Esophagus muscularis mucosa (tissue), 4 donors: ENCODE data around the gene HLA-DOB. TPM values are rescaled to one million over a fixed set of nuclear protein-coding genes. Genes with fewer than 3 reads are reported as not detected.

Experiments used
- DNase-seq: peaks from one replicate; pipeline ENCODE4 v3.0.0-alpha.2; 2017; ENCODE audit errors: extremely low spot score
- H3K27ac ChIP-seq, 4 donors: fragments of 200-600 bp; sonication (generic); replicated peaks in 1 of 4; 1 replicate in 3 of 4; 2 replicates in 1 of 4; pipeline ENCODE4 v1.5.1; 2016 to 2019; ENCODE audit warnings: mild to moderate bottlenecking in 1 of 4
- H3K27me3 ChIP-seq, 4 donors: fragments of 200-600 bp; sonication (generic); one replicate each; pipeline versions ENCODE4 v1.5.1 to v1.6.0; 2016 to 2019
- H3K36me3 ChIP-seq, 4 donors: fragments of 200-600 bp; sonication (generic); one replicate each; pipeline ENCODE4 v1.5.1; 2016 to 2019
- H3K4me1 ChIP-seq, 4 donors: fragments of 200-600 bp; sonication (generic); one replicate each; pipeline ENCODE4 v1.5.1; 2016 to 2019
- H3K4me3 ChIP-seq, 4 donors: fragments of 200-600 bp; sonication (generic); 1 replicate in 2 of 4; 2 replicates in 2 of 4; pipeline ENCODE4 v1.5.1; 2016 to 2019; ENCODE audit warnings: mild to moderate bottlenecking in 4 of 4, moderate library complexity in 1 of 4
- H3K9me3 ChIP-seq, 4 donors: fragments of 200-600 bp; sonication (generic); 1 replicate in 3 of 4; 2 replicates in 1 of 4; pipeline ENCODE4 v1.5.1; 2016 to 2019
- EP300 ChIP-seq: sonication (generic); formaldehyde crosslinking; IDR thresholded peaks from one replicate; pipeline ENCODE4 v1.6.1; 2017; ENCODE audit warnings: antibody characterized with exemption
- POLR2A ChIP-seq: fragments of 450-650 bp; IDR thresholded peaks from one replicate; pipeline ENCODE4 v1.6.1; 2017; ENCODE audit warnings: antibody characterized with exemption, moderate library complexity, mild to moderate bottlenecking, low read depth
- POLR2AphosphoS5 ChIP-seq, 2 donors: sonication (generic); formaldehyde crosslinking; IDR thresholded peaks; one replicate each; pipeline ENCODE4 v1.6.1; 2017; ENCODE audit warnings: antibody characterized with exemption in 2 of 2
- WGBS: methylation state at CpG from one replicate; pipeline ENCODE4 v1.1.5; 2018; 5-methylcytosine and 5-hydroxymethylcytosine counted together
- intact Hi-C: fragments of 100-400 bp; cut with DNase I; formaldehyde crosslinking; loops from one replicate; pipeline ENCODE4 v1.15.1; 2023
- total RNA-seq, 4 donors: library from RNA; depleted of rRNA; stranded (reverse); fragments of >200 nt; gene quantifications; one replicate each; pipeline versions ENCODE4 v1.1.0 to v1.2.1, GENCODE V29; 2016
- TF ChIP-seq, protein P1 (sequence below), 3 experiments: fragments of 200-600 bp in 2 of 3; fragments of 450-650 bp in 1 of 3; sonication (generic) in 2 of 3; IDR thresholded peaks; one replicate each; pipeline ENCODE4 v1.5.1; 2017 to 2019; ENCODE audit warnings: antibody characterized with exemption in 3 of 3, mild to moderate bottlenecking in 2 of 3, moderate library complexity in 1 of 3

Gene HLA-DOB
- total RNA-seq, 4 donors from 2014 or later: 0.19 to 0.33 (median 0.29) TPM; not detected in 1

- intact Hi-C loops: no loop called here
- Histone ChIP-seq H3K36me3 (no peaks in the 10 kb centered on the region), H3K27me3 (peaks cover 0 to 15% (median 0%) of the 10 kb centered on the region in 4 donors), H3K27ac (no peak overlapping the region), H3K4me3 (no peak overlapping the region), H3K4me1 (no peaks in the 10 kb centered on the region), H3K9me3 (no peaks in the 10 kb centered on the region)
- 57% methylated on average over 1 of the region's 1 CpG for WGBS
- DNase-seq: no peak
- TF ChIP-seq POLR2AphosphoS5 (IDR thresholded peaks at IDR 0.05): no peak
Observed at GRCh38 chr6:32774426-32774825, 42.4 kb downstream of the HLA-DOB start.

DNA sequence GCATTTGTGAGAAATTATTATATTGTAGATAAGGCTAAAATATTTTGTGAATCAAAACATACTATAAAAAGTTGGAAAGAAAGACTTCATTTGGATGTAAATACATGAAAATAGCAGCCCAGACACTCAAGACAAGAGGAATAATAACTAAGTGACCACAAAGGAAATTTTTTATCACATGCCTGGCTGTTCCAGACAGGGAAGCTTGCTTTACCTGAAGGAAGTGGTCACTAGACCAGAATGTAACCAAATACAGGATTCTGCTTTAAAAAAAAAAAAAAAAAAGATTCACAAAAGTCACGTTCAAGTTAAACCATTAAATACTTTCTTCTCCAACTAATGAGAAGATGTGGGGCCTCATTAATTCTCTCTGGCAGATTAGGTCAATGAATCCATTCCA is 44.1 kb downstream of the HLA-DOB start:
- Histone ChIP-seq H3K4me3 (no peak overlapping the region), H3K9me3 (no peaks in the 10 kb centered on the region), H3K36me3 (no peaks in the 10 kb centered on the region), H3K4me1 (no peaks in the 10 kb centered on the region), H3K27ac (no peak overlapping the region), H3K27me3 (peaks cover 0 to 18% (median 0%) of the 10 kb centered on the region in 4 donors)
- DNase-seq: no peak
- TF ChIP-seq EP300 (no peak), POLR2A (no peak), POLR2AphosphoS5 (IDR thresholded peaks at IDR 0.05) (no peak)
- TF ChIP-seq, protein P1, sequence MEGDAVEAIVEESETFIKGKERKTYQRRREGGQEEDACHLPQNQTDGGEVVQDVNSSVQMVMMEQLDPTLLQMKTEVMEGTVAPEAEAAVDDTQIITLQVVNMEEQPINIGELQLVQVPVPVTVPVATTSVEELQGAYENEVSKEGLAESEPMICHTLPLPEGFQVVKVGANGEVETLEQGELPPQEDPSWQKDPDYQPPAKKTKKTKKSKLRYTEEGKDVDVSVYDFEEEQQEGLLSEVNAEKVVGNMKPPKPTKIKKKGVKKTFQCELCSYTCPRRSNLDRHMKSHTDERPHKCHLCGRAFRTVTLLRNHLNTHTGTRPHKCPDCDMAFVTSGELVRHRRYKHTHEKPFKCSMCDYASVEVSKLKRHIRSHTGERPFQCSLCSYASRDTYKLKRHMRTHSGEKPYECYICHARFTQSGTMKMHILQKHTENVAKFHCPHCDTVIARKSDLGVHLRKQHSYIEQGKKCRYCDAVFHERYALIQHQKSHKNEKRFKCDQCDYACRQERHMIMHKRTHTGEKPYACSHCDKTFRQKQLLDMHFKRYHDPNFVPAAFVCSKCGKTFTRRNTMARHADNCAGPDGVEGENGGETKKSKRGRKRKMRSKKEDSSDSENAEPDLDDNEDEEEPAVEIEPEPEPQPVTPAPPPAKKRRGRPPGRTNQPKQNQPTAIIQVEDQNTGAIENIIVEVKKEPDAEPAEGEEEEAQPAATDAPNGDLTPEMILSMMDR (IDR thresholded peaks at IDR 0.05): no peak
- 15% methylated on average over 1 of the region's 1 CpG for WGBS
- intact Hi-C loops: no loop called here

DNA sequence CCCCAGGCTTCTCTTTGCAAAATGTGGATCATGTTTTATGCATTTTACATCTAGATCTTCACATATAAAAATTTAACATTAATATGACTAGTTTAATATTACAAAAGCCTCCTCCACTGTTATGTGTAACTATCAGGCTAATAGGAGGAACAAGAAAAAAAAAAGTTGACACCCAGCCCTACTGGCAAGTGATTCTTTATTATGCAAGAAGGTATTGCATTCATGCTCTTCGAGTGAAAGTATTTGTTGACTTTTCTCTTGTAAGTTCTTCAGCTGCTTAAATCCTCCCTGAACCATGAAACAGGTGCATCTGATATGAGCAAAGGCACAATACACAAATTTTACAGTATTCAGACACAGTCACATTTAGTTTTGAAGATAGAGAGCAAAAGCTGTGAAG is 52.8 kb downstream of the HLA-DOB start:
- Histone ChIP-seq H3K27ac (no peak overlapping the region), H3K36me3 (no peaks in the 10 kb centered on the region), H3K27me3 (peaks cover 0 to 51% (median 0%) of the 10 kb centered on the region in 4 donors), H3K4me1 (no peaks in the 10 kb centered on the region), H3K4me3 (no peak overlapping the region), H3K9me3 (no peaks in the 10 kb centered on the region)
- 24% methylated on average over 1 of the region's 1 CpG for whole genome bisulfite sequencing
- no peak for DNase-seq
- TF ChIP-seq POLR2AphosphoS5 (IDR thresholded peaks at IDR 0.05): no peak
- no peak for TF ChIP-seq EP300
- TF ChIP-seq, protein P1 (IDR thresholded peaks at IDR 0.05): no peak
- no peak for TF ChIP-seq POLR2A
- intact Hi-C loops: loop anchor here (5.0 kb wide), 1 partner anchor 97 kb away; the partner anchor contains the start of gene HLA-DQB1

DNA sequence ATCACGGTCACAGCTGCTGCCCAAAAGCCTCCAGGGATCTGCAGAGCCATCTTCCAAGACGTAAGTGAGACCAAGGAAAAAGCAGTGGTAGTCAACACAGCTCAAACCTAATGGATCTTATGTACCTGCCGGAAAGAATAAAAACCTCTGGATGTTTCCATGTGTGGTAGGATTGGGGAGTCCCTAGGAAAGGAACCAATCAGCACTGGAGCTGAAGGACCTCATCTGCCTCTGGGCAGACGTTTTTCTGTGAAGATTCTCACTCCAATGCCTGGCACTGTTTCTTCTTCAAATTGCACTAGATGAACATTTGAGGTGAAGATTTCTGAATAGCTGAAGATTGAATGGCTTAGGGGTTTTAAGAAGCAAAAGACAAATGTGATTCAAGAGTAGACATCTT is 53.4 kb downstream of the HLA-DOB start, which contains the start of gene HLA-DQB2:
TSS of gene HLA-DQB2 (minus strand) at position 112 of the 400 bp plus-strand sequence. CDS start at position 50, 62 bp downstream.
- no peaks in the 10 kb centered on the region for H3K36me3 ChIP-seq
- no peak within 1 kb of the TSS for H3K27ac ChIP-seq
- no peaks in the 10 kb centered on the region for H3K4me1 ChIP-seq
- TF ChIP-seq POLR2AphosphoS5 (IDR thresholded peaks at IDR 0.05) (no peak), POLR2A (no peak), EP300 (no peak)
- TF ChIP-seq, protein P1 (IDR thresholded peaks at IDR 0.05): no peak
- intact Hi-C loops: loop anchor here (5.0 kb wide), 1 partner anchor 96 kb away; the partner anchor contains the start of gene HLA-DQB1
- H3K27me3 ChIP-seq: peaks cover 0 to 51% (median 0%) of the 10 kb centered on the region in 4 donors
- DNase-seq: no peak
- H3K4me3 ChIP-seq: no peak within 1 kb of the TSS
- 50% methylated on average over 4 of the region's 4 CpGs for WGBS
- H3K9me3 ChIP-seq: no peaks in the 10 kb centered on the region

Other genes with a start within 250 kb of the HLA-DOB start
- gene HLA-DRB1, start 227.2 kb downstream of the HLA-DOB start, total RNA-seq: 10 to 100 TPM; 28.2 to 93.2 (median 49.1) TPM
- 1 to 10 TPM in 3 of 4 donors, under 1 TPM in 1; 0.97 to 8.4 (median 5.1) TPM for gene HLA-DQA1, start 179.6 kb downstream of the HLA-DOB start, total RNA-seq
- gene HLA-DQB1, start 150.3 kb downstream of the HLA-DOB start, total RNA-seq: 1 to 10 TPM in 2 of 4 donors, under 1 TPM in 1, not detected in 1; 0.71 to 5.8 (median 4.8) TPM
- 1 to 10 TPM in 1 of 4 donors, under 1 TPM in 2, not detected in 1; 0.40 to 3.2 (median 0.42) TPM for gene HLA-DQA2, start 75.6 kb downstream of the HLA-DOB start, total RNA-seq
- 1 to 10 TPM in 2 of 4 donors, under 1 TPM in 2; 0.33 to 1.7 (median 0.86) TPM for gene HLA-DQB2, start 53.5 kb downstream of the HLA-DOB start, total RNA-seq
- 10 to 100 TPM in 3 of 4 donors, 1 to 10 TPM in 1; 8.6 to 16.3 (median 13.4) TPM for gene TAP2, start 21.7 kb upstream of the HLA-DOB start, total RNA-seq
- 10 to 100 TPM; 25.7 to 38.4 (median 32.4) TPM for gene PSMB8, start 27.0 kb upstream of the HLA-DOB start, total RNA-seq
- gene TAP1, start 36.7 kb upstream of the HLA-DOB start, total RNA-seq: 10 to 100 TPM; 28.7 to 45.7 (median 34.8) TPM
- 10 to 100 TPM in 3 of 4 donors, 1 to 10 TPM in 1; 9.1 to 26.2 (median 20.5) TPM for gene PSMB9, start 37.2 kb upstream of the HLA-DOB start, total RNA-seq
- gene HLA-DMB, start 124.0 kb upstream of the HLA-DOB start, total RNA-seq: 10 to 100 TPM in 2 of 4 donors, 1 to 10 TPM in 2; 8.0 to 17.2 (median 11.0) TPM
- gene HLA-DMA, start 136.1 kb upstream of the HLA-DOB start, total RNA-seq: 10 to 100 TPM; 17.2 to 26.0 (median 21.6) TPM
- 100 to 1,000 TPM; 107 to 148 (median 118) TPM for gene BRD2, start 151.6 kb upstream of the HLA-DOB start, total RNA-seq
- 10 to 100 TPM in 2 of 4 donors, 1 to 10 TPM in 2; 3.8 to 11.5 (median 8.3) TPM for gene HLA-DOA, start 192.6 kb upstream of the HLA-DOB start, total RNA-seq